Inferior parietal cortex (tissue), 1 donor: ENCODE measurements around the gene WIPI1.

ENCODE experiments used
- DNase-seq: peaks from one replicate; pipeline ENCODE4 v3.0.0-alpha.2; 2016; ENCODE audit errors: extremely low spot score

WIPI1 gene

GRCh38 chr17:68439656-68440290, 17.5 kb downstream of the WIPI1 start:
- DNase-seq, result no peak

- DNase-seq, result no peak
These were observed 19.1 kb downstream of the WIPI1 start for GRCh38 chr17:68437979-68438822.

GRCh38 chr17:68435876-68436842, 21.1 kb downstream of the WIPI1 start:
- DNase-seq, result peak; percentile 81

GRCh38 chr17:68435361-68435760, 21.9 kb downstream of the WIPI1 start:
- no peak for DNase-seq

- peak; percentile 40 for DNase-seq
These were observed 23.3 kb downstream of the WIPI1 start for GRCh38 chr17:68433911-68434508.

- DNase-seq, result no peak
These were observed 24.1 kb downstream of the WIPI1 start for GRCh38 chr17:68433211-68433610.

- DNase-seq, result no peak
These were observed 25.0 kb downstream of the WIPI1 start for GRCh38 chr17:68432086-68432864.

- no peak for DNase-seq
These were observed 25.6 kb downstream of the WIPI1 start for GRCh38 chr17:68431661-68432071.

- DNase-seq, result no peak
These were observed 26.2 kb downstream of the WIPI1 start for GRCh38 chr17:68431045-68431608.

GRCh38 chr17:68429881-68430280, 27.4 kb downstream of the WIPI1 start:
- DNase-seq, result no peak

GRCh38 chr17:68428498-68429172, 28.7 kb downstream of the WIPI1 start:
- no peak for DNase-seq

- DNase-seq, result no peak
These were observed 29.7 kb downstream of the WIPI1 start for GRCh38 chr17:68427575-68427974.

- no peak for DNase-seq
These were observed 31.3 kb downstream of the WIPI1 start for GRCh38 chr17:68425979-68426378.

GRCh38 chr17:68424861-68425260, 32.4 kb downstream of the WIPI1 start:
- no peak for DNase-seq

GRCh38 chr17:68424203-68424602, 33.1 kb downstream of the WIPI1 start:
- no peak for DNase-seq

GRCh38 chr17:68423251-68423650, 34.0 kb downstream of the WIPI1 start:
- no peak for DNase-seq

GRCh38 chr17:68422821-68423220, 34.5 kb downstream of the WIPI1 start:
- no peak for DNase-seq

GRCh38 chr17:68421486-68421885, 35.8 kb downstream of the WIPI1 start:
- no peak for DNase-seq

- no peak for DNase-seq
These were observed 37.2 kb downstream of the WIPI1 start for GRCh38 chr17:68420065-68420464.

- no peak for DNase-seq
These were observed 38.4 kb downstream of the WIPI1 start for GRCh38 chr17:68418876-68419275.
